GM10266 (cell line): Measurements from ENCODE around the gene AK8.

ENCODE experiments used
- DNase-seq: peaks from one replicate; pipeline ENCODE4 v3.0.0; 2012; ENCODE audit errors: extremely low spot score
- CTCF ChIP-seq: IDR thresholded peaks from 2 replicates; pipeline ENCODE4 v1.5.1; 2012; ENCODE audit warnings: mild to moderate bottlenecking, low read depth; ENCODE audit not compliant: control insufficient read depth, insufficient read depth; ENCODE audit errors: missing control alignments

AK8 gene

GRCh38 chr9:132833550-132834121 is 44.4 kb downstream of the AK8 start:
- TF ChIP-seq CTCF: no peak
- no peak for DNase-seq

GRCh38 chr9:132832171-132832881 is 45.8 kb downstream of the AK8 start:
- no peak for DNase-seq
- no peak for TF ChIP-seq CTCF

GRCh38 chr9:132828201-132828770 is 49.8 kb downstream of the AK8 start:
- no peak for DNase-seq
- TF ChIP-seq CTCF: no peak

- no peak for TF ChIP-seq CTCF
- DNase-seq: no peak
Observed at GRCh38 chr9:132827366-132827765, 50.7 kb downstream of the AK8 start.

GRCh38 chr9:132826621-132827365 is 51.3 kb downstream of the AK8 start:
- DNase-seq: no peak
- no peak for TF ChIP-seq CTCF

- DNase-seq: no peak
- no peak for TF ChIP-seq CTCF
Observed at GRCh38 chr9:132826131-132826530, 52.0 kb downstream of the AK8 start.

GRCh38 chr9:132825430-132825829 is 52.7 kb downstream of the AK8 start:
- no peak for DNase-seq
- TF ChIP-seq CTCF: no peak
